H9 (cell line): ENCODE results near the gene PLXNB1. TPM values are rescaled to one million over a fixed set of nuclear protein-coding genes. Genes with fewer than 3 reads are reported as not detected.

Source experiments
- DNase-seq: peaks from one replicate; pipeline ENCODE4 v3.0.0-alpha.2; 2017
- H2AFZ ChIP-seq: one replicate; pipeline ENCODE4 v1.6.1; 2013; ENCODE audit warnings: mild to moderate bottlenecking, low read length, control low read depth, moderate library complexity
- H2AK5ac ChIP-seq: 2 replicates; pipeline ENCODE4 v1.6.1; 2013; ENCODE audit warnings: low read length, control low read depth, mixed read lengths; ENCODE audit not compliant: insufficient read length
- H2BK120ac ChIP-seq: one replicate; pipeline ENCODE4 v1.6.1; 2013; ENCODE audit warnings: low read depth, mild to moderate bottlenecking, low read length, control low read depth, inconsistent platforms; ENCODE audit not compliant: poor library complexity, severe bottlenecking
- H2BK12ac ChIP-seq: 2 replicates; pipeline ENCODE4 v1.6.1; 2013; ENCODE audit warnings: low read length, control low read depth, mixed read lengths, low read depth; ENCODE audit not compliant: insufficient read length
- H2BK15ac ChIP-seq: 2 replicates; pipeline ENCODE4 v1.6.1; 2013; ENCODE audit warnings: low read depth, low read length, control low read depth
- H2BK20ac ChIP-seq: one replicate; pipeline ENCODE4 v1.6.1; 2013; ENCODE audit warnings: low read depth, mild to moderate bottlenecking, low read length, control low read depth, inconsistent platforms; ENCODE audit not compliant: poor library complexity, severe bottlenecking
- H2BK5ac ChIP-seq: 2 replicates; pipeline ENCODE4 v1.6.1; 2013; ENCODE audit warnings: low read length, control low read depth, mixed read lengths; ENCODE audit not compliant: insufficient read length
- H3K14ac ChIP-seq: 2 replicates; pipeline ENCODE4 v1.6.1; 2013; ENCODE audit warnings: low read length, control low read depth; ENCODE audit not compliant: insufficient read depth
- H3K18ac ChIP-seq: 2 replicates; pipeline ENCODE4 v1.6.1; 2013; ENCODE audit warnings: low read depth, mild to moderate bottlenecking, mixed read lengths, low read length, control low read depth; ENCODE audit not compliant: insufficient read length
- H3K23ac ChIP-seq: 2 replicates; pipeline ENCODE4 v1.6.1; 2013; ENCODE audit warnings: low read length, control low read depth, mixed read lengths, low read depth; ENCODE audit not compliant: insufficient read length
- H3K23me2 ChIP-seq: 2 replicates; pipeline ENCODE4 v1.6.1; 2013; ENCODE audit warnings: low read depth, mild to moderate bottlenecking, mixed read lengths, low read length, control low read depth; ENCODE audit not compliant: insufficient read length, poor library complexity, severe bottlenecking
- H3K27ac ChIP-seq: 2 replicates; pipeline ENCODE4 v1.5.1; 2013; ENCODE audit warnings: low read length, control low read depth, mixed read lengths, low read depth; ENCODE audit not compliant: insufficient read length
- H3K27me3 ChIP-seq: 2 replicates; pipeline ENCODE4 v1.6.1; 2013; ENCODE audit warnings: low read length, control low read depth, inconsistent platforms; ENCODE audit not compliant: insufficient read depth
- H3K4ac ChIP-seq: 2 replicates; pipeline ENCODE4 v1.6.1; 2013; ENCODE audit warnings: low read depth, mild to moderate bottlenecking, control low read depth, inconsistent platforms, low read length, moderate library complexity
- H3K4me1 ChIP-seq: 2 replicates; pipeline ENCODE4 v1.6.1; 2013; ENCODE audit warnings: low read length, control low read depth, inconsistent platforms; ENCODE audit not compliant: insufficient read depth
- H3K4me2 ChIP-seq: 2 replicates; pipeline ENCODE4 v1.6.1; 2013; ENCODE audit warnings: low read length, control low read depth, mixed read lengths; ENCODE audit not compliant: insufficient read length, insufficient read depth
- H3K56ac ChIP-seq: 2 replicates; pipeline ENCODE4 v1.6.1; 2013; ENCODE audit warnings: low read depth, mild to moderate bottlenecking, mixed read lengths, low read length, control low read depth; ENCODE audit not compliant: insufficient read length
- H3K79me1 ChIP-seq: 2 replicates; pipeline ENCODE4 v1.6.1; 2013; ENCODE audit warnings: low read depth, mild to moderate bottlenecking, moderate library complexity, low read length, control low read depth, inconsistent platforms; ENCODE audit not compliant: insufficient read depth, poor library complexity, severe bottlenecking
- H3K79me2 ChIP-seq: 2 replicates; pipeline ENCODE4 v1.6.1; 2013; ENCODE audit warnings: low read length, control low read depth, inconsistent platforms; ENCODE audit not compliant: insufficient read depth
- H3K9ac ChIP-seq: 2 replicates; pipeline ENCODE4 v1.6.1; 2013; ENCODE audit warnings: low read length, control low read depth, mixed read lengths; ENCODE audit not compliant: insufficient read length; ENCODE audit errors: extremely low read depth
- H3K9me3 ChIP-seq: one replicate; pipeline ENCODE4 v1.6.1; 2013; ENCODE audit warnings: low read depth, low read length, inconsistent platforms; ENCODE audit not compliant: control insufficient read depth
- H3T11ph ChIP-seq: one replicate; pipeline ENCODE4 v1.6.1; 2013; ENCODE audit warnings: mild to moderate bottlenecking, low read length, control low read depth, inconsistent platforms
- H4K20me1 ChIP-seq: one replicate; pipeline ENCODE4 v1.6.1; 2013; ENCODE audit not compliant: control insufficient read depth, insufficient read length, insufficient read depth
- H4K5ac ChIP-seq: 2 replicates; pipeline ENCODE4 v1.6.1; 2013; ENCODE audit warnings: low read depth, mild to moderate bottlenecking, mixed read lengths, low read length, control low read depth; ENCODE audit not compliant: insufficient read length
- H4K8ac ChIP-seq: replicated peaks from 2 replicates; pipeline ENCODE4 v1.6.1; 2013; ENCODE audit warnings: low read length, control low read depth, mixed read lengths, low read depth; ENCODE audit not compliant: insufficient read length
- H4K91ac ChIP-seq: 2 replicates; pipeline ENCODE4 v1.6.1; 2013; ENCODE audit warnings: low read depth, mild to moderate bottlenecking, moderate library complexity, mixed read lengths, low read length, control low read depth; ENCODE audit not compliant: insufficient read length
- H3K27ac Mint-ChIP-seq, 3 experiments: 2 replicates in 2 of 3; 3 replicates in 1 of 3; pipeline ENCODE4 v1.8.0; 2020 to 2021; ENCODE audit warnings: mixed read lengths in 3 of 3, mild to moderate bottlenecking in 1 of 3, moderate library complexity in 1 of 3
- H3K27me3 Mint-ChIP-seq: 2 replicates; pipeline ENCODE4 v1.8.0; 2021; ENCODE audit warnings: low read depth, mild to moderate bottlenecking, moderate library complexity, mixed read lengths
- H3K36me3 Mint-ChIP-seq, 3 experiments: 2 replicates in 2 of 3; 3 replicates in 1 of 3; pipeline ENCODE4 v1.8.0; 2020 to 2021; ENCODE audit warnings: low read depth in 3 of 3, mixed read lengths in 3 of 3; ENCODE audit not compliant: insufficient read depth in 1 of 3
- H3K4me1 Mint-ChIP-seq, 2 experiments: 2 replicates each; pipeline ENCODE4 v1.8.0; 2020; ENCODE audit warnings: mixed read lengths in 2 of 2
- H3K4me3 Mint-ChIP-seq, 2 experiments: 2 replicates in 1 of 2; 3 replicates in 1 of 2; pipeline ENCODE4 v1.8.0; 2020 to 2021; ENCODE audit warnings: mild to moderate bottlenecking in 2 of 2, mixed read lengths in 2 of 2, moderate library complexity in 1 of 2
- H3K9me3 Mint-ChIP-seq, 2 experiments: 2 replicates in 1 of 2; 3 replicates in 1 of 2; pipeline ENCODE4 v1.8.0; 2020; ENCODE audit warnings: mild to moderate bottlenecking in 2 of 2, mixed read lengths in 2 of 2, moderate library complexity in 1 of 2
- CTCF ChIP-seq: fragments of 200-600 bp; sonication (generic); conservative IDR thresholded peaks from 3 replicates; pipeline ENCODE4 v1.8.0; 2021; ENCODE audit warnings: antibody characterized with exemption, mild to moderate bottlenecking
- WGBS: extraction: QIAGEN DNeasy Blood & Tissue Kit; methylation state at CpG from one replicate; pipeline ENCODE4 v1.1.7; 2013; ENCODE audit warnings: missing lambda C conversion rate, low lambda C conversion rate, mixed read lengths; ENCODE audit not compliant: insufficient read length; ENCODE audit errors: extremely low coverage; 5-methylcytosine and 5-hydroxymethylcytosine counted together
- total RNA-seq: library from RNA; stranded (reverse); gene quantifications from 2 replicates; pipeline ENCODE4 v1.2.1, GENCODE V29; 2021

PLXNB1 gene
- total RNA-seq, 1 experiment from 2014 or later, result 184 TPM

- Histone ChIP-seq H2BK15ac (no peak overlapping the region), H3K79me1 (no peaks in the 10 kb centered on the region), H2BK20ac (no peak overlapping the region), H3K23ac (no peak overlapping the region), H3K9ac (no peak overlapping the region), H3K79me2 (no peaks in the 10 kb centered on the region), H4K5ac (no peak overlapping the region), H2BK120ac (no peak overlapping the region), H4K91ac (no peak overlapping the region), H3K4me2 (no peak overlapping the region), H2AK5ac (no peak overlapping the region), H4K20me1 (no peaks in the 10 kb centered on the region), H4K8ac (no peak overlapping the region), H3K27me3 (no peaks in the 10 kb centered on the region), H2BK12ac (no peak overlapping the region), H3K23me2 (no peaks in the 10 kb centered on the region), H2BK5ac (no peak overlapping the region), H3K14ac (no peak overlapping the region), H3T11ph (no peak overlapping the region), H3K4me1 (no peaks in the 10 kb centered on the region), H3K4ac (no peak overlapping the region), H2AFZ (no peak overlapping the region), H3K27ac (no peak overlapping the region), H3K56ac (no peak overlapping the region), H3K9me3 (no peaks in the 10 kb centered on the region), H3K18ac (no peak overlapping the region)
- Mint-ChIP-seq H3K27ac (no peak overlapping the region), H3K4me3 (peak overlapping the region in 1 of 2 experiments; percentile 20; a peak in 1 of 5 replicates), H3K9me3 (no peaks in the 10 kb centered on the region), H3K36me3 (peaks cover 57 to 99% (median 95%) of the 10 kb centered on the region in 3 experiments), H3K27me3 (no peaks in the 10 kb centered on the region; the same call in 1 of the 2 replicates), H3K4me1 (no peaks in the 10 kb centered on the region)
- TF ChIP-seq CTCF, result no peak
- no CpG with 5 or more reads among the region's 19 CpGs for WGBS
- DNase-seq, result no peak
Measured at GRCh38 chr3:48412375-48413001, 17.4 kb downstream of the PLXNB1 start.
